Colonic mucosa (tissue), 4 donors: Measurements from ENCODE around the gene ATP8A1. TPM values are rescaled to one million over a fixed set of nuclear protein-coding genes. Genes with fewer than 3 reads are reported as not detected.

ENCODE experiments used
- DNase-seq: peaks from one replicate; pipeline ENCODE4 v3.0.0-alpha.2; 2020
- H3K27ac ChIP-seq: fragments of 200-600 bp; one replicate; pipeline ENCODE4 v1.8.0; 2021
- H3K27me3 ChIP-seq: fragments of 200-600 bp; one replicate; pipeline ENCODE4 v1.8.0; 2021
- H3K36me3 ChIP-seq: fragments of 200-600 bp; one replicate; pipeline ENCODE4 v1.8.0; 2021
- H3K4me1 ChIP-seq: fragments of 200-600 bp; one replicate; pipeline ENCODE4 v1.8.0; 2021; ENCODE audit warnings: mild to moderate bottlenecking
- H3K4me3 ChIP-seq: fragments of 200-600 bp; one replicate; pipeline ENCODE4 v1.8.0; 2021
- H3K9ac ChIP-seq, 2 donors: one replicate each; pipeline ENCODE4 v1.7.0; 2013; ENCODE audit warnings: control low read depth in 2 of 2, low read depth in 2 of 2, low read length in 2 of 2
- H3K9me3 ChIP-seq: fragments of 200-600 bp; one replicate; pipeline ENCODE4 v1.8.0; 2021
- CTCF ChIP-seq: fragments of 200-600 bp; IDR thresholded peaks from one replicate; pipeline ENCODE4 v1.8.0; 2022; ENCODE audit warnings: antibody characterized with exemption, mild to moderate bottlenecking
- intact Hi-C: fragments of 100-400 bp; cut with DNase I; formaldehyde crosslinking; loops from one replicate; pipeline ENCODE4 v1.14.1; 2022
- total RNA-seq, 2 donors: library from RNA; stranded (reverse); fragmentation: NEBNext Ultra II Directional in 1 of 2; extraction: Animal tissue kit (Norgen Biotek cat#: 25700) in 1 of 2; gene quantifications; one replicate each; pipeline ENCODE4 v1.2.1, GENCODE V29; 2021
- donor health status: healthy.
- donor health status: DM: no; HTN: no; CAD: no.
- donor health status: DM: no; HTN: no; CAD: no.

ATP8A1 gene
- total RNA-seq, 2 donors from 2014 or later: 19.1 to 34.0 TPM

GRCh38 chr4:42671431-42672194 is 14.7 kb upstream of the ATP8A1 start:
- intact Hi-C loops: no loop called here
- no peak overlapping the region for H3K27ac ChIP-seq

GRCh38 chr4:42658261-42658660 is 1.4 kb upstream of the ATP8A1 start:
- H3K27ac ChIP-seq: peak overlapping the region; percentile 88
- TF ChIP-seq CTCF: no peak
- H3K4me1 ChIP-seq: peaks cover 3% of the 10 kb centered on the region
- H3K27me3 ChIP-seq: no peaks in the 10 kb centered on the region
- H3K9ac ChIP-seq: peak overlapping the region in 1 of 2 donors; percentile 80
- intact Hi-C loops: loop anchor here (10.0 kb wide), 1 partner anchor 83 kb away; no protein-coding TSS in a partner anchor
- H3K36me3 ChIP-seq: no peaks in the 10 kb centered on the region
- H3K4me3 ChIP-seq: no peak overlapping the region
- H3K9me3 ChIP-seq: no peaks in the 10 kb centered on the region
- no peak for DNase-seq

More at GRCh38 chr4:42671431-42672194, 14.7 kb upstream of the ATP8A1 start:
- Histone ChIP-seq H3K4me3 (no peak overlapping the region), H3K4me1 (no peaks in the 10 kb centered on the region), H3K36me3 (no peaks in the 10 kb centered on the region), H3K9me3 (no peaks in the 10 kb centered on the region), H3K9ac (no peak overlapping the region), H3K27me3 (no peaks in the 10 kb centered on the region)
- no peak for DNase-seq
- no peak for TF ChIP-seq CTCF

GRCh38 chr4:42656679-42656943 is 294 bp downstream of the ATP8A1 start:
- no peak for TF ChIP-seq CTCF
- peak overlapping the region; percentile 82 to 86 for H3K9ac ChIP-seq
- H3K4me1 ChIP-seq: peaks cover 3% of the 10 kb centered on the region
- DNase-seq: no peak
- no peaks in the 10 kb centered on the region for H3K27me3 ChIP-seq
- no peaks in the 10 kb centered on the region for H3K9me3 ChIP-seq
- no peaks in the 10 kb centered on the region for H3K36me3 ChIP-seq
- intact Hi-C loops: loop anchor here (10.0 kb wide), 1 partner anchor 82 kb away; no protein-coding TSS in a partner anchor
- peak overlapping the region; percentile 82 for H3K4me3 ChIP-seq
- H3K27ac ChIP-seq: peak overlapping the region; percentile 88

GRCh38 chr4:42655921-42656678 is 805 bp downstream of the ATP8A1 start:
- peaks cover 3% of the 10 kb centered on the region for H3K4me1 ChIP-seq
- peak overlapping the region; percentile 82 for H3K4me3 ChIP-seq
- peak overlapping the region; percentile 88 for H3K27ac ChIP-seq
- no peaks in the 10 kb centered on the region for H3K27me3 ChIP-seq
- H3K9me3 ChIP-seq: no peaks in the 10 kb centered on the region
- TF ChIP-seq CTCF: no peak
- intact Hi-C loops: loop anchor here (10.0 kb wide), 1 partner anchor 81 kb away; no protein-coding TSS in a partner anchor
- peak overlapping the region; percentile 82 to 86 for H3K9ac ChIP-seq
- no peaks in the 10 kb centered on the region for H3K36me3 ChIP-seq
- DNase-seq: peak; percentile 55

- Histone ChIP-seq H3K27ac (peak overlapping the region; percentile 88), H3K4me1 (peaks cover 3% of the 10 kb centered on the region), H3K27me3 (no peaks in the 10 kb centered on the region), H3K9ac (peak overlapping the region in 1 of 2 donors; percentile 82), H3K9me3 (no peaks in the 10 kb centered on the region), H3K4me3 (peak overlapping the region; percentile 82), H3K36me3 (no peaks in the 10 kb centered on the region)
- no peak for DNase-seq
- no peak for TF ChIP-seq CTCF
- intact Hi-C loops: loop anchor here (10.0 kb wide), 1 partner anchor 80 kb away; no protein-coding TSS in a partner anchor
Observed at GRCh38 chr4:42655269-42655637, 1.7 kb downstream of the ATP8A1 start.
